OCI-LY7 (cell line): ENCODE data around the gene FBLN1. TPM values are rescaled to one million over a fixed set of nuclear protein-coding genes. Genes with fewer than 3 reads are reported as not detected.

Experiments used
- BruUV-seq: library from RNA; stranded (reverse); fragments of 400-500 nt; replicated peaks from 2 replicates; lab custom pipeline; 2021; lab: Mats Ljungman, UMichigan
- CTCF ChIA-PET: fragments of 300-600 bp; sonication (Branson Sonifier 250); formaldehyde crosslinking; loops from one replicate; lab custom pipeline; 2022; ENCODE audit warnings: antibody characterized with exemption; ENCODE audit not compliant: unreplicated experiment; lab: Charles Lee
- POLR2A ChIA-PET: fragments of 300-600 bp; sonication (Branson Sonifier 250); formaldehyde crosslinking; loops from one replicate; lab custom pipeline; 2022; ENCODE audit warnings: antibody characterized with exemption; lab: Charles Lee
- DNase-seq: peaks from one replicate; pipeline ENCODE4 v3.0.0-alpha.2; 2015; ENCODE audit warnings: low spot score
- H2AFZ ChIP-seq: fragments of 200-600 bp; sonication (generic), shearing (Covaris generic); 2 replicates; pipeline ENCODE4 v1.6.1; 2014; ENCODE audit warnings: mild to moderate bottlenecking, antibody characterized with exemption, low read length, moderate library complexity
- H3K27ac ChIP-seq: fragments of 200-600 bp; sonication (generic); 2 replicates; pipeline ENCODE4 v1.5.1; 2014; ENCODE audit warnings: mixed run types, low read depth, mild to moderate bottlenecking, moderate library complexity, low read length, inconsistent platforms; ENCODE audit not compliant: poor library complexity, severe bottlenecking
- H3K36me3 ChIP-seq: fragments of 200-600 bp; sonication (generic); 2 replicates; pipeline ENCODE4 v1.6.1; 2014; ENCODE audit warnings: mild to moderate bottlenecking, antibody characterized with exemption, low read length, moderate library complexity, mixed read lengths; ENCODE audit not compliant: insufficient read depth
- H3K4me1 ChIP-seq: fragments of 200-600 bp; sonication (generic); 2 replicates; pipeline ENCODE4 v1.5.1; 2014; ENCODE audit warnings: mild to moderate bottlenecking, low read length; ENCODE audit not compliant: insufficient read depth, poor library complexity, severe bottlenecking
- H3K4me2 ChIP-seq: fragments of 200-600 bp; sonication (generic); 2 replicates; pipeline ENCODE4 v1.6.1; 2014; ENCODE audit warnings: mild to moderate bottlenecking, low read length
- H3K4me3 ChIP-seq: fragments of 200-600 bp; sonication (generic); 2 replicates; pipeline ENCODE4 v1.5.1; 2014; ENCODE audit warnings: mild to moderate bottlenecking, low read depth, low read length; ENCODE audit not compliant: poor library complexity, severe bottlenecking
- H3K79me2 ChIP-seq: fragments of 200-600 bp; sonication (generic); 2 replicates; pipeline ENCODE4 v1.6.1; 2016; ENCODE audit warnings: low read depth, mild to moderate bottlenecking, low read length, moderate library complexity, mixed read lengths; ENCODE audit not compliant: insufficient read depth
- H3K9me2 ChIP-seq: fragments of 200-600 bp; sonication (generic); 2 replicates; pipeline ENCODE4 v1.6.1; 2016; ENCODE audit warnings: mild to moderate bottlenecking, low read length, mixed read lengths; ENCODE audit not compliant: insufficient read depth
- H3K9me3 ChIP-seq: fragments of 200-600 bp; sonication (generic); 2 replicates; pipeline ENCODE4 v1.6.1; 2014; ENCODE audit warnings: mild to moderate bottlenecking, mixed run types, low read length, mixed read lengths
- H4K20me1 ChIP-seq: fragments of 200-600 bp; sonication (generic); 2 replicates; pipeline ENCODE4 v1.6.1; 2014; ENCODE audit warnings: mild to moderate bottlenecking, antibody characterized with exemption, low read length, moderate library complexity, mixed read lengths; ENCODE audit not compliant: insufficient read depth
- CTCF ChIP-seq: fragments of 200-600 bp; sonication (generic); conservative IDR thresholded peaks from 2 replicates; pipeline ENCODE4 v1.5.1; 2014; ENCODE audit warnings: mild to moderate bottlenecking, antibody characterized with exemption, low read length, moderate library complexity, mixed read lengths
- EZH2phosphoT487 ChIP-seq: fragments of 200-600 bp; sonication (generic); IDR thresholded peaks from 2 replicates; pipeline ENCODE4 v1.6.1; 2018; ENCODE audit warnings: low read depth, borderline replicate concordance, mild to moderate bottlenecking, mixed run types, antibody characterized with exemption, low read length, moderate library complexity, mixed read lengths
- intact Hi-C: fragments of 100-400 bp; cut with micrococcal nuclease; formaldehyde crosslinking; loops from one replicate; pipeline ENCODE4 v1.10.0; 2022; ENCODE audit not compliant: unreplicated experiment
- total RNA-seq, 2 experiments: library from RNA; depleted of rRNA in 1 of 2; stranded (reverse); fragments of >200 nt in 1 of 2; shearing (Covaris generic) in 1 of 2; gene quantifications; 2 replicates each; pipeline ENCODE4 v1.2.3, GENCODE V29; 2014 to 2022

FBLN1 gene
- total RNA-seq, 2 experiments from 2014 or later: not detected

DNA sequence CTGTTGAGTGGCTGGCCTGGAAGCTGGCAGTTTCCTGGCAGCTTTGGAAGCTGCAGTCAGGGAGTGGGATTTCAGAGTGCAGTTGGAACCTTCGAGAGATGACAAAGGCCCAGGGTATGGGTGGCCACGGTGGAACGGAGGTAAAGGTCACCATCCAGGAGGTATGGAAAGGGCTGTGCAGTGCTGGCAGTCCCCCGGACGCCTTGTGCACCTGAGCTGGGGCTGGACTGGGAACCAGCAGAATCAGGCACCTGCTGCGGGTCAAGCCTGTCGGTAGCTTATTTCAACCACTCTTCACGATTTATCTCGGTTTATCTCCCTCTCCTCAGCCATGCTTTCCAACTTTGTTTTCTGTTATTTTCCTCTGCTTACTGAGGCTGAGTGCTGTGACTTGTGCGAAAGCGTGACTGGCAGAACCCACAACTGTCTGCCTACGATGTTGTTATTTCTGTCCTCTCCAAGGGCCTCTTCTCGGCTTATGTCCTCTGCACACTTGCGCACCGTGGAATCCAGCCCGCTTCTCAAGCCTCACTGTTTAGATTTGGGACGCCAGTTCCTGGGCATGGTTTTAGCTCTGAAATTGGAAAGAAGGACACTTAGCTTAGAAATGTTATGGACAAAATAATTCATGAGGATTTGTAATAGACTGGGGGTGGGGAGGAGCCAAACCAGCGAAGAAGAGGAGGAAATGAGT lies 145.0 kb downstream of the FBLN1 start:
- no peaks in the 10 kb centered on the region for H3K9me3 ChIP-seq
- H3K36me3 ChIP-seq: no peaks in the 10 kb centered on the region
- H2AFZ ChIP-seq: no peak overlapping the region
- H3K79me2 ChIP-seq: no peaks in the 10 kb centered on the region
- no TSS peak for BruUV-seq
- ChIA-PET CTCF (interaction anchor here (0.6 kb wide), 1 partner anchor 215 kb away, joined by 4 read pairs; no protein-coding TSS in a partner anchor), POLR2A (no interaction called here)
- no peaks in the 10 kb centered on the region for H4K20me1 ChIP-seq
- TF ChIP-seq EZH2phosphoT487: no peak
- TF ChIP-seq CTCF: no peak
- no peak overlapping the region for H3K27ac ChIP-seq
- no peaks in the 10 kb centered on the region for H3K9me2 ChIP-seq
- DNase-seq: no peak
- intact Hi-C loops: no loop called here
- H3K4me3 ChIP-seq: no peak overlapping the region
- no peaks in the 10 kb centered on the region for H3K4me1 ChIP-seq
- no peak overlapping the region for H3K4me2 ChIP-seq

- no peak for DNase-seq
- no peak for TF ChIP-seq CTCF
- no peak for TF ChIP-seq EZH2phosphoT487
- no peaks in the 10 kb centered on the region for H3K9me3 ChIP-seq
- intact Hi-C loops: no loop called here
- CTCF ChIA-PET: no interaction called here
- H4K20me1 ChIP-seq: no peaks in the 10 kb centered on the region
- H3K27ac ChIP-seq: no peak overlapping the region
- H3K4me2 ChIP-seq: no peak overlapping the region; the same call in 1 of the 2 replicates
- H3K36me3 ChIP-seq: no peaks in the 10 kb centered on the region
- H3K79me2 ChIP-seq: no peaks in the 10 kb centered on the region
- H3K4me3 ChIP-seq: no peak overlapping the region
- no peak overlapping the region for H2AFZ ChIP-seq
- H3K9me2 ChIP-seq: no peaks in the 10 kb centered on the region
- POLR2A ChIA-PET: interaction anchor here (0.7 kb wide), 1 partner anchor 367 kb away, joined by 4 read pairs; no protein-coding TSS in a partner anchor
- BruUV-seq: no TSS peak
- H3K4me1 ChIP-seq: no peaks in the 10 kb centered on the region
Measured at GRCh38 chr22:45648301-45649117, 145.8 kb downstream of the FBLN1 start.

DNA sequence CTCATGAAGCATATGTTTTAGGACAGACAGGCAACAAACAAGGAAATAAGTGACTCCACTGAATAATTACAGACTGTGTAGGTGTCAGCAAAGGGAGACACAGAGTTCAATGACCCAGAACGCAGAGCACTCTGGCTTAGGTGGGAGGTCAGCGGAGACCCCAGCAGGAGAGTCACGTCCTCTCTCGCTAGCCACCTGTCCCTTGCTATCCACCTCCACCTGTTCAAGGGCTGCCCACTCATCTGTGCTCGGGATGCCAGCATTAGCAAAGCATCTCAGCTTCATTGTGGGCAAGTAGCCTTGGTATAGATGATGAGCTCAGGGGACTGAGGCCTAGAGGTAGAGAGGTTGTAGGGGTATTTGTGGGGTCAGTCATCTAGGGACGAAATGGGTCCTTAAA lies 147.1 kb downstream of the FBLN1 start:
- ChIA-PET POLR2A (no interaction called here), CTCF (no interaction called here)
- Histone ChIP-seq H3K27ac (no peak overlapping the region), H3K4me3 (no peak overlapping the region), H3K36me3 (no peaks in the 10 kb centered on the region), H3K4me2 (no peak overlapping the region), H3K9me2 (no peaks in the 10 kb centered on the region), H3K79me2 (no peaks in the 10 kb centered on the region), H3K4me1 (no peaks in the 10 kb centered on the region), H2AFZ (no peak overlapping the region), H4K20me1 (no peaks in the 10 kb centered on the region), H3K9me3 (no peaks in the 10 kb centered on the region)
- TF ChIP-seq EZH2phosphoT487 (no peak), CTCF (no peak)
- BruUV-seq: no TSS peak
- intact Hi-C loops: no loop called here
- no peak for DNase-seq
